ENCODE data around the gene AIRE.

GRCh38 chr21:44288251-44289110, 2.8 kb downstream of the AIRE start:
- no peak for TF ChIP-seq CTCF (IDR thresholded peaks at IDR 0.05)
- no peak for TF ChIP-seq POLR2A (IDR thresholded peaks at IDR 0.05)
